GM13976 (cell line): ENCODE results near the gene SUGCT.

Experiments used
- DNase-seq: peaks from one replicate; pipeline ENCODE4 v3.0.0; 2012; ENCODE audit warnings: low spot score
- in situ Hi-C: fragments of 300-500 bp; cut with MboI; formaldehyde crosslinking; loops from one replicate; pipeline ENCODE4 v1.12.0; 2022; ENCODE audit warnings: low sequenced_read_pairs, mixed read lengths, inconsistent platforms; ENCODE audit not compliant: unreplicated experiment
- TF ChIP-seq, protein P1 (sequence below): IDR thresholded peaks from 2 replicates; pipeline ENCODE4 v1.5.1; 2012; ENCODE audit warnings: borderline replicate concordance, mild to moderate bottlenecking; ENCODE audit not compliant: insufficient read depth; ENCODE audit errors: extremely low read depth, missing control alignments, control extremely low read depth

The SUGCT gene

DNA sequence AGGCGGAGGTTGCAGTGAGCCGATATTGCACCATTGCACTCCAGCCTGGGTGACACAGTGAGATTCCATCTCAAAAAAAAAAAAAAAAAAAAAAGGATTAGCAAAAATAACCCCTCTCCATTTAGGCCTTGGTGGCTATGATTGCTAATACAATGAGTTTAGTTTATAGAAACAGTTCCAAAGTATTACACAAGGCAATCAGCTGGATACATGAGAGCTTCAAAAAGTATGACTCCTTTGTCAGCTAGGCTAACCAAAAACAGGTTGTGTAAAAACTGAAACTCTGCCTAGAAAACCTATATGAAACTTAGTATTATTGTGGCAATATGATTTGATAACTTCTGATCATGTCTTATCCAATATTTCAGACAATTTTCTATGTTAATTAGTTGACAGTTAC lies 57.2 kb downstream of the SUGCT start:
- DNase-seq: no peak
- in situ Hi-C loops: no loop called here
- TF ChIP-seq, protein P1, sequence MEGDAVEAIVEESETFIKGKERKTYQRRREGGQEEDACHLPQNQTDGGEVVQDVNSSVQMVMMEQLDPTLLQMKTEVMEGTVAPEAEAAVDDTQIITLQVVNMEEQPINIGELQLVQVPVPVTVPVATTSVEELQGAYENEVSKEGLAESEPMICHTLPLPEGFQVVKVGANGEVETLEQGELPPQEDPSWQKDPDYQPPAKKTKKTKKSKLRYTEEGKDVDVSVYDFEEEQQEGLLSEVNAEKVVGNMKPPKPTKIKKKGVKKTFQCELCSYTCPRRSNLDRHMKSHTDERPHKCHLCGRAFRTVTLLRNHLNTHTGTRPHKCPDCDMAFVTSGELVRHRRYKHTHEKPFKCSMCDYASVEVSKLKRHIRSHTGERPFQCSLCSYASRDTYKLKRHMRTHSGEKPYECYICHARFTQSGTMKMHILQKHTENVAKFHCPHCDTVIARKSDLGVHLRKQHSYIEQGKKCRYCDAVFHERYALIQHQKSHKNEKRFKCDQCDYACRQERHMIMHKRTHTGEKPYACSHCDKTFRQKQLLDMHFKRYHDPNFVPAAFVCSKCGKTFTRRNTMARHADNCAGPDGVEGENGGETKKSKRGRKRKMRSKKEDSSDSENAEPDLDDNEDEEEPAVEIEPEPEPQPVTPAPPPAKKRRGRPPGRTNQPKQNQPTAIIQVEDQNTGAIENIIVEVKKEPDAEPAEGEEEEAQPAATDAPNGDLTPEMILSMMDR: no peak

DNA sequence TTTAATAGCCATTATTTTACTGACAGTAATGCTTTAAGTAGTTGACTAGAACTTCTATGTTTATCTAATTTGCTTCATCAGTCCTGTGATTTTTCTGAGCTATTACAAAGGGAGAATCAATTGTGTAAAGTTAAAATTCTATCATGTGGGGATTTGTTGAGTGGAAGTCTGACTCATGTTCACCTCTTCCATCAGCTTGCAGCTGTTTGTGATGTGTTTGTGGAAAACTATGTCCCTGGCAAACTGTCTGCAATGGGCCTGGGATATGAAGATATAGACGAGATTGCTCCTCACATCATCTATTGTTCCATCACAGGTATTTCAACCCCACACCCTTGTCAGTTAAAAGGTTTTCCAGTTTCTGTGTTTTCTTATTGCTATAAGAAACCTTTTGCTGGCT lies 59.9 kb downstream of the SUGCT start:
- TF ChIP-seq, protein P1: no peak
- in situ Hi-C loops: no loop called here
- DNase-seq: no peak

DNA sequence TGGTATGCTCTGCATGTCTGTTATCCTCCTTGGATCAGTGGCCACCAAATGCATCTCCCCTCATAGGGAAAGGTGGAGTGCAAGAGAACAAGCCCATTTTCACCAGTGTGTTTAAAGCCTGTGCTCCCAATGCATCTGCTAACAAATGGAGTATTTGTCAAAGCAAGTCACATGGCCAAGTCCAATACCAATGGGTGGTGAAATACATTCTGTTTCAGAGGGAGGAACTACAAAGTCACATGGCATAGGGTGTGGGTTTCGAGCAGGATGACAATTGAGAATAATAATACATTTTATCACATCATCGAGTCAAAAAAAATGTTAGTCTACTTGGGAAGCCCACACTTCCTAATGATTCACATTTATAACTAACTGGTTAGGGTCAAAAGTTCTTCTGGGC lies 62.7 kb downstream of the SUGCT start:
- TF ChIP-seq, protein P1: no peak
- no peak for DNase-seq
- in situ Hi-C loops: no loop called here

DNA sequence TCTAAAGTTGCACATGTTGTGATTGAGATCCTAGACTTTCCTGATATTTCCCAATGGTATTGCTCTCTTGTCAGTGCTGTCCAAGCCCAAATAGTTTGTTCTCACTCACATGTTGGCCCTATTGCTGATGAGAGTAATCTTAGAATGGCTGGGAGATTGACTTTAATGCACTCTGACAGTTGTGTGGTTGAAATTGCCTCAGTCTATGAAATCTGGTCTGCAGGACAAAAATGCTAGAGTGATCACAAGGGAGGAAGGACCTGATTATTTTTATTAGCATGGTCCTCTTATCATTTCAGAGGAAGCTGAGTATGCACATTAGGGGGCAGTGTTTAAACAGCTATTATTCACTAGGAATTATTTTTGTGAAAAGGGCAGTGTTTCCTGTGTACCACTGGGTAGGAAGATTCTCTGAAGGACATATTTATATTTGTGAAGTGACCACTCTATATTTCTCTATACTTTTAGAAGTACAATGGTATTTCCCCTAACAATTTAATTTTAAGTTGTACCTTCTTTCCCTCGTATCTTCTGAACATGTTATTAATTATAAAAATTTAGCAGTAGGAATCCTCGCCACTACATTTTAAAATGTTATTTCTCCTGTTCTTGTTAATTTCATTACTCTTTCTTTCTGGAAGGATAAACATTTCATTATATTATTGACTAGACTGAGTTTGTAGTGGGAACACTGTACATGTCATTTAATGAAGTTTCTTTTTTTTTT lies 64.4 kb downstream of the SUGCT start:
- in situ Hi-C loops: no loop called here
- no peak for DNase-seq
- TF ChIP-seq, protein P1: no peak

DNA sequence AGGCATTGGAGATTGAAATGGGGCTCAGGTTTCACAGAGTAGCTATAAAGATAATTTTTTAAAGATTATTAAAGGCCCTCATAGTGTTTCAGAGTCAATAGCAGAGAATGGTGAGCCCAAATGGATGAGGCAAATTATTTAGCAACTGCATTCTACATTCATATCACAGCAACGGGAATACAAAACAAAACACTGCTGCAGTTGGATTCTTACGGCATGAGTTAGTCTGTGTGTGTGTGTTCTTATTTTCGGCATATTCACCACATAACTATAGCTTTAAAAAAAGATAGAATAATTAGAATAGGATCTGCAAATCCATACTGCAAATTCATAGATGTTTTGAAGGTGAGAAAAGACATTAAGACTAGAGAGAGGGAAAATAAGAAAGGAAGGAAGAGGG lies 66.0 kb downstream of the SUGCT start:
- no peak for DNase-seq
- TF ChIP-seq, protein P1: no peak
- in situ Hi-C loops: no loop called here

DNA sequence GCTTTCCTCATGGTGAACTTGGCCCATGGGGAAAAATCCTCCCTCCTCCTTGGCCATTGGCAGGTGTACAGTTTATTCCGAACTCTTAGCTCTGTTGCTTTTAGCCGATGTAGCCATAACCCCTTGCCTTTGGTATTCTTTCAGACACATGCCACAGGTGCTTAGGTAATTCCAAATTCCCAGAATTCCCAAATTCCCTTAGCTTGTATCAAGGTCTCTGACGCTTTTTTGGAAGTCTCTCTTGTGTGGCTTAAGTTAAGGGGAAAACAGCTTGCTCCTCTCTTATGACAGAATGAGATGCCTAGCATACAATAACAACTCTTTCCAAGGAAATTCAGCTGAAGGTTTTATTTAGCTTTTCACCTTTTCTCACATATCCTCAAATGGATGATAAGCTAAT lies 68.0 kb downstream of the SUGCT start:
- in situ Hi-C loops: no loop called here
- DNase-seq: no peak
- TF ChIP-seq, protein P1: no peak
